Liver (tissue), 9 donors: ENCODE data around the gene TSEN2. TPM values are rescaled to one million over a fixed set of nuclear protein-coding genes. Genes with fewer than 3 reads are reported as not detected.

Source experiments
- DNase-seq: peaks from one replicate; pipeline ENCODE4 v3.0.0-alpha.2; 2017; ENCODE audit warnings: low spot score
- H3K27ac ChIP-seq, 2 donors: one replicate each; pipeline ENCODE4 v1.7.0; 2013; ENCODE audit warnings: inconsistent platforms in 2 of 2, low read length in 2 of 2, control low read depth in 1 of 2, low read depth in 1 of 2, mild to moderate bottlenecking in 1 of 2
- H3K27me3 ChIP-seq, 4 donors: one replicate each; pipeline versions ENCODE4 v1.6.1 to v1.7.0; 2013; ENCODE audit warnings: low read length in 3 of 4, inconsistent platforms in 1 of 4, mild to moderate bottlenecking in 1 of 4, moderate library complexity in 1 of 4; ENCODE audit not compliant: control insufficient read depth in 4 of 4, insufficient read depth in 4 of 4
- H3K36me3 ChIP-seq, 4 donors: one replicate each; pipeline versions ENCODE4 v1.6.1 to v1.7.0; 2013; ENCODE audit warnings: low read length in 3 of 4, mild to moderate bottlenecking in 3 of 4, low read depth in 1 of 4, moderate library complexity in 1 of 4; ENCODE audit not compliant: control insufficient read depth in 4 of 4, insufficient read depth in 3 of 4
- H3K4me1 ChIP-seq, 4 donors: one replicate each; pipeline versions ENCODE4 v1.6.1 to v1.7.0; 2013; ENCODE audit warnings: low read length in 3 of 4, mild to moderate bottlenecking in 3 of 4, moderate library complexity in 1 of 4; ENCODE audit not compliant: control insufficient read depth in 4 of 4, insufficient read depth in 4 of 4
- H3K4me3 ChIP-seq, 3 donors: one replicate each; pipeline versions ENCODE4 v1.6.1 to v1.7.0; 2013; ENCODE audit warnings: low read length in 3 of 3, control low read depth in 1 of 3, low read depth in 1 of 3, mild to moderate bottlenecking in 1 of 3
- H3K9ac ChIP-seq, 2 donors: one replicate each; pipeline ENCODE4 v1.7.0; 2013; ENCODE audit warnings: low read length in 2 of 2, mild to moderate bottlenecking in 2 of 2, moderate library complexity in 2 of 2, control low read depth in 1 of 2, low read depth in 1 of 2
- H3K9me3 ChIP-seq, 4 donors: one replicate each; pipeline versions ENCODE4 v1.6.1 to v1.7.0; 2013; ENCODE audit warnings: low read length in 3 of 4; ENCODE audit not compliant: control insufficient read depth in 4 of 4
- EGR1 ChIP-seq, 2 donors: IDR thresholded peaks; 2 replicates each; pipeline ENCODE4 v1.6.1; 2016 to 2018; ENCODE audit warnings: antibody characterized with exemption in 2 of 2, low read depth in 2 of 2
- FOXA2 ChIP-seq: IDR thresholded peaks from 2 replicates; pipeline ENCODE4 v1.6.1; 2016; ENCODE audit warnings: antibody characterized with exemption
- GABPA ChIP-seq, 2 donors: IDR thresholded peaks in 1 of 2; conservative IDR thresholded peaks in 1 of 2; 2 replicates each; pipeline ENCODE4 v1.6.1; 2016; ENCODE audit warnings: antibody characterized with exemption in 2 of 2, mild to moderate bottlenecking in 1 of 2, moderate library complexity in 1 of 2
- HNF4A ChIP-seq, 2 donors: conservative IDR thresholded peaks; 2 replicates each; pipeline ENCODE4 v1.6.1; 2016; ENCODE audit warnings: antibody characterized with exemption in 2 of 2, mild to moderate bottlenecking in 2 of 2
- HNF4G ChIP-seq: IDR thresholded peaks from 2 replicates; pipeline ENCODE4 v1.6.1; 2016; ENCODE audit warnings: antibody characterized with exemption
- JUND ChIP-seq, 2 donors: IDR thresholded peaks; 2 replicates each; pipeline ENCODE4 v1.6.1; 2016; ENCODE audit warnings: antibody characterized with exemption in 2 of 2
- NR2F2 ChIP-seq: IDR thresholded peaks from 2 replicates; pipeline ENCODE4 v1.6.1; 2016; ENCODE audit warnings: antibody characterized with exemption
- RAD21 ChIP-seq, 2 donors: IDR thresholded peaks; 2 replicates each; pipeline ENCODE4 v1.6.1; 2016; ENCODE audit warnings: antibody characterized with exemption in 2 of 2, mild to moderate bottlenecking in 2 of 2
- RXRA ChIP-seq, 2 donors: IDR thresholded peaks; 2 replicates each; pipeline ENCODE4 v1.6.1; 2017 to 2018; ENCODE audit warnings: antibody characterized with exemption in 2 of 2, mild to moderate bottlenecking in 1 of 2
- SP1 ChIP-seq: IDR thresholded peaks from 2 replicates; pipeline ENCODE4 v1.6.1; 2018; ENCODE audit warnings: antibody characterized with exemption, mild to moderate bottlenecking
- TAF1 ChIP-seq: conservative IDR thresholded peaks from 2 replicates; pipeline ENCODE4 v1.6.1; 2016; ENCODE audit warnings: antibody characterized with exemption, mild to moderate bottlenecking
- YY1 ChIP-seq: IDR thresholded peaks from 2 replicates; pipeline ENCODE4 v1.6.1; 2016; ENCODE audit warnings: antibody characterized with exemption, mild to moderate bottlenecking
- WGBS: extraction: QIAGEN DNeasy Blood & Tissue Kit; methylation state at CpG from one replicate; pipeline ENCODE4 v1.1.7; 2013; 5-methylcytosine and 5-hydroxymethylcytosine counted together
- polyA plus RNA-seq, 2 donors: library from polyadenylated mRNA; stranded (reverse) in 1 of 2; unstranded in 1 of 2; fragments of 200-250 nt in 1 of 2; fragments of >200 nt in 1 of 2; fragmentation: Nextera tagmentation in 1 of 2; extraction: Ambion mirVana in 1 of 2; gene quantifications; one replicate each; pipeline versions ENCODE4 v1.2.1 to v1.2.3, GENCODE V29; 2013 to 2015
- total RNA-seq, 2 donors: library from RNA; depleted of rRNA; stranded (reverse); fragments of >200 nt; gene quantifications; one replicate each; pipeline ENCODE4 v1.2.3, GENCODE V29; 2014
- TF ChIP-seq, protein P1 (sequence below): IDR thresholded peaks from 2 replicates; pipeline ENCODE4 v1.6.1; 2016; ENCODE audit warnings: antibody characterized with exemption
- TF ChIP-seq, protein P2 (sequence below): IDR thresholded peaks from 2 replicates; pipeline ENCODE4 v1.6.1; 2016; ENCODE audit warnings: antibody characterized with exemption, mild to moderate bottlenecking
- TF ChIP-seq, protein P3 (sequence below): IDR thresholded peaks from 2 replicates; pipeline ENCODE4 v1.6.1; 2016; ENCODE audit warnings: antibody characterized with exemption
- TF ChIP-seq, protein P4 (sequence below): IDR thresholded peaks from 2 replicates; pipeline ENCODE4 v1.6.1; 2016; ENCODE audit warnings: antibody characterized with exemption
- donor health status: healthy.
- donor health status: healthy.
- donor health status: healthy.
- donor health status: healthy.
- donor health status: healthy.

TSEN2 gene
- total and polyA plus RNA-seq, 4 donors, result 4.1 to 14.1 (median 6.9) TPM

DNA sequence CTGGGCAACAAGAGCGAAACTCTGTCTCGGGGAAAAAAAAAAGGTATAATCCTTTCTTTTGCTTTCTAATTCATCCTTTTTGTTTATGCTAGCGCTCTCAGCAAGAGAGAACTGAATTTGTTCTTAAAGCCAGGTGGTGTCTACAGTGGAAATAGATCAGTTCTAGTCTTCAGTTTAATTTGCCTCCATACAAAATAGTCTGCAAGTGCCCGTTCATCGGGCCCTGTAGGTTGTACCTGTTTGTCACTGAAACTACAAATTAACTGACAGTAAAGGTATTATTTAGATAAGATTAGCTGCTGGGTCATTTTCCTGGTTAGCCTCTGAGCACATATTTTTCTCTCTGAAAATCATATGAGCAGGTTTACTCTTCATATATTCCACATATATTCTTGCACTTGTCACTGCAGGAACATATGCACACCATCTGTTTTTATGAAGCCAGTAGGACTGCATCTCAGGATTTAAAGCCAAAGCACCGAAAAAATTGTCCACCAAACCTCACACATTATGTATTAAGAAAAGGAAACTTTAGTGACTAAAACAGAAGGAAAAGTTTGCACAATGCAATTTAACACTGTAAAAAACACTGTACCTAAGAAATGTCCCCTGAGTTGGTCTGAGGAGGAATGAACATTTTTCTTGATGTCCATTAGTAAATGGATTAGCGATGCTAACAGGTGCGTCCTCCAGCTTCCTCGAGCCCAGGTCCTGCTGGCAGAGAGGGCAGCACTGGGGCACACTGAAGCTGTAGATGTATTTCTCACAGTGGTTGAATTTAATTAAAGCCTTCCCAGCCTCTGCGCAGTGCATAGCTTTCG, 60.6 kb downstream of the TSEN2 start:
- DNase-seq, result no peak
- no peak overlapping the region for H3K4me3 ChIP-seq
- no peak overlapping the region for H3K27ac ChIP-seq
- H3K4me1 ChIP-seq, result no peaks in the 10 kb centered on the region
- H3K27me3 ChIP-seq, result no peaks in the 10 kb centered on the region
- TF ChIP-seq GABPA (IDR thresholded peaks at IDR 0.05 in 1 of 2, conservative IDR thresholded peaks at IDR 0.05 in 1 of 2) (no peak), EGR1 (IDR thresholded peaks at IDR 0.05; ENCODE audit: low read depth in 2 of 2) (no peak), YY1 (no peak), TAF1 (no peak), HNF4G (no peak), RXRA (IDR thresholded peaks at IDR 0.05) (no peak), FOXA2 (no peak), RAD21 (IDR thresholded peaks at IDR 0.05) (no peak), HNF4A (conservative IDR thresholded peaks at IDR 0.05) (no peak), NR2F2 (no peak), SP1 (no peak)
- TF ChIP-seq, protein P1, sequence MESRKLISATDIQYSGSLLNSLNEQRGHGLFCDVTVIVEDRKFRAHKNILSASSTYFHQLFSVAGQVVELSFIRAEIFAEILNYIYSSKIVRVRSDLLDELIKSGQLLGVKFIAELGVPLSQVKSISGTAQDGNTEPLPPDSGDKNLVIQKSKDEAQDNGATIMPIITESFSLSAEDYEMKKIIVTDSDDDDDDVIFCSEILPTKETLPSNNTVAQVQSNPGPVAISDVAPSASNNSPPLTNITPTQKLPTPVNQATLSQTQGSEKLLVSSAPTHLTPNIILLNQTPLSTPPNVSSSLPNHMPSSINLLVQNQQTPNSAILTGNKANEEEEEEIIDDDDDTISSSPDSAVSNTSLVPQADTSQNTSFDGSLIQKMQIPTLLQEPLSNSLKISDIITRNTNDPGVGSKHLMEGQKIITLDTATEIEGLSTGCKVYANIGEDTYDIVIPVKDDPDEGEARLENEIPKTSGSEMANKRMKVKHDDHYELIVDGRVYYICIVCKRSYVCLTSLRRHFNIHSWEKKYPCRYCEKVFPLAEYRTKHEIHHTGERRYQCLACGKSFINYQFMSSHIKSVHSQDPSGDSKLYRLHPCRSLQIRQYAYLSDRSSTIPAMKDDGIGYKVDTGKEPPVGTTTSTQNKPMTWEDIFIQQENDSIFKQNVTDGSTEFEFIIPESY, result no peak
- TF ChIP-seq, protein P2, sequence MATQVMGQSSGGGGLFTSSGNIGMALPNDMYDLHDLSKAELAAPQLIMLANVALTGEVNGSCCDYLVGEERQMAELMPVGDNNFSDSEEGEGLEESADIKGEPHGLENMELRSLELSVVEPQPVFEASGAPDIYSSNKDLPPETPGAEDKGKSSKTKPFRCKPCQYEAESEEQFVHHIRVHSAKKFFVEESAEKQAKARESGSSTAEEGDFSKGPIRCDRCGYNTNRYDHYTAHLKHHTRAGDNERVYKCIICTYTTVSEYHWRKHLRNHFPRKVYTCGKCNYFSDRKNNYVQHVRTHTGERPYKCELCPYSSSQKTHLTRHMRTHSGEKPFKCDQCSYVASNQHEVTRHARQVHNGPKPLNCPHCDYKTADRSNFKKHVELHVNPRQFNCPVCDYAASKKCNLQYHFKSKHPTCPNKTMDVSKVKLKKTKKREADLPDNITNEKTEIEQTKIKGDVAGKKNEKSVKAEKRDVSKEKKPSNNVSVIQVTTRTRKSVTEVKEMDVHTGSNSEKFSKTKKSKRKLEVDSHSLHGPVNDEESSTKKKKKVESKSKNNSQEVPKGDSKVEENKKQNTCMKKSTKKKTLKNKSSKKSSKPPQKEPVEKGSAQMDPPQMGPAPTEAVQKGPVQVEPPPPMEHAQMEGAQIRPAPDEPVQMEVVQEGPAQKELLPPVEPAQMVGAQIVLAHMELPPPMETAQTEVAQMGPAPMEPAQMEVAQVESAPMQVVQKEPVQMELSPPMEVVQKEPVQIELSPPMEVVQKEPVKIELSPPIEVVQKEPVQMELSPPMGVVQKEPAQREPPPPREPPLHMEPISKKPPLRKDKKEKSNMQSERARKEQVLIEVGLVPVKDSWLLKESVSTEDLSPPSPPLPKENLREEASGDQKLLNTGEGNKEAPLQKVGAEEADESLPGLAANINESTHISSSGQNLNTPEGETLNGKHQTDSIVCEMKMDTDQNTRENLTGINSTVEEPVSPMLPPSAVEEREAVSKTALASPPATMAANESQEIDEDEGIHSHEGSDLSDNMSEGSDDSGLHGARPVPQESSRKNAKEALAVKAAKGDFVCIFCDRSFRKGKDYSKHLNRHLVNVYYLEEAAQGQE, result no peak
- TF ChIP-seq, protein P3, sequence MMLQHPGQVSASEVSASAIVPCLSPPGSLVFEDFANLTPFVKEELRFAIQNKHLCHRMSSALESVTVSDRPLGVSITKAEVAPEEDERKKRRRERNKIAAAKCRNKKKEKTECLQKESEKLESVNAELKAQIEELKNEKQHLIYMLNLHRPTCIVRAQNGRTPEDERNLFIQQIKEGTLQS, result no peak
- WGBS, result 60% methylated on average over 11 of the region's 11 CpGs
- H3K36me3 ChIP-seq, result peaks cover 0 to 4% (median 1%) of the 10 kb centered on the region in 4 donors
- H3K9me3 ChIP-seq, result no peaks in the 10 kb centered on the region
- no peak overlapping the region for H3K9ac ChIP-seq

DNA sequence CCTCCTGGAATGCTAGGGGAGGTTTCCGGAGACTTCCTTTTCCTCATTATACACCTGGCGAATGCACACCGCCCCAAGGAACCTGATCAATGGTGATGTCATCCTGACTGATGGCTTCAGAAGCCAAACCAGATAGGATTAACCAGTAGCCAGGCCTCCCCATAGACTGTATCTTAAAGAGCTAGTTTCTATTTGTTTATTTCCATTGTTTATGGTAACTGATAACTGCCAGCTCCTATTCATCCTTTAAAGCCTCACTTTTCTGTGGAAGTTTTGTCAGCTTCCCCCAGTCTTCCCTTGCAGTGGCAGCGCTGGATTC, 61.2 kb downstream of the TSEN2 start, which contains the start of gene MKRN2OS:
TSS of gene MKRN2OS (minus strand) at position 27 of the 319 bp plus-strand sequence. CDS start 35 bp downstream, outside the sequence.
- no peaks in the 10 kb centered on the region for H3K36me3 ChIP-seq
- no peak within 1 kb of the TSS for H3K4me3 ChIP-seq
- H3K9ac ChIP-seq, result no peak within 1 kb of the TSS
- H3K9me3 ChIP-seq, result no peaks in the 10 kb centered on the region
- 36% methylated on average over 4 of the region's 4 CpGs for WGBS
- no peak for DNase-seq
- no peaks in the 10 kb centered on the region for H3K4me1 ChIP-seq
- H3K27me3 ChIP-seq, result no peaks in the 10 kb centered on the region
- TF ChIP-seq HNF4A (conservative IDR thresholded peaks at IDR 0.05) (no peak), JUND (IDR thresholded peaks at IDR 0.05) (peak in 1 of 2 donors; percentile 16), EGR1 (IDR thresholded peaks at IDR 0.05; ENCODE audit: low read depth in 2 of 2) (no peak)
- TF ChIP-seq, protein P4, sequence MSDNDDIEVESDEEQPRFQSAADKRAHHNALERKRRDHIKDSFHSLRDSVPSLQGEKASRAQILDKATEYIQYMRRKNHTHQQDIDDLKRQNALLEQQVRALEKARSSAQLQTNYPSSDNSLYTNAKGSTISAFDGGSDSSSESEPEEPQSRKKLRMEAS, result no peak
- no peak within 1 kb of the TSS for H3K27ac ChIP-seq
